HCT116 (cell line): ENCODE results near the gene MT2A. TPM values are rescaled to one million over a fixed set of nuclear protein-coding genes. Genes with fewer than 3 reads are reported as not detected.
A peak's percentile ranks its signal among the peaks of the same experiment; 100 is the strongest.

Experiments
- ATAC-seq: fragments of 200-7000 bp; cut with Tn5 transposase; 2 replicates; pipeline ENCODE4 v1.9.1; 2020; ENCODE audit warnings: mild to moderate bottlenecking, moderate library complexity
- Bru-seq: library from RNA; stranded (reverse); fragments of 400-500 nt; gene quantifications from one replicate; lab custom pipeline; 2021; lab: Mats Ljungman, UMichigan
- BruChase-seq, 2 experiments: library from RNA; stranded (reverse); fragments of 400-500 nt; gene quantifications; one replicate each; lab custom pipeline; 2021; lab: Mats Ljungman, UMichigan
- BruUV-seq: library from RNA; stranded (reverse); fragments of 400-500 nt; replicated peaks from 2 replicates; lab custom pipeline; 2021; lab: Mats Ljungman, UMichigan
- CTCF ChIA-PET: fragments of 300-600 bp; sonication (Branson Sonifier 250); formaldehyde crosslinking; loops from one replicate; lab custom pipeline; 2021; ENCODE audit warnings: antibody characterized with exemption; lab: Charles Lee
- POLR2A ChIA-PET: fragments of 300-600, 350-600 bp; sonication (Branson Sonifier 250); formaldehyde crosslinking; loops from one replicate; lab custom pipeline; 2021; ENCODE audit warnings: antibody characterized with exemption; lab: Charles Lee
- RAD21 ChIA-PET, 2 experiments: fragments of 300-600 bp; sonication (Branson Sonifier 250); formaldehyde crosslinking; loops; one replicate each; lab custom pipeline; 2023; ENCODE audit warnings: low total read pairs in 2 of 2; ENCODE audit not compliant: uncharacterized antibody in 2 of 2, unreplicated experiment in 2 of 2, low non-redundant PET in 1 of 2; lab: Charles Lee
- DNase-seq: peaks from one replicate; pipeline ENCODE4 v3.0.0-alpha.2; 2010; ENCODE audit warnings: low read depth, low spot score
- H2AFZ ChIP-seq: fragments of 200-600 bp; shearing (Covaris generic), sonication (generic); 2 replicates; pipeline ENCODE4 v1.6.1; 2017; ENCODE audit warnings: low read depth, mixed run types, mixed read lengths, antibody characterized with exemption, low read length; ENCODE audit not compliant: poor library complexity, severe bottlenecking
- H3K27ac ChIP-seq: 2 replicates; pipeline ENCODE4 v1.5.1; 2012; ENCODE audit warnings: low read depth, low read length
- H3K27me3 ChIP-seq: fragments of 200-600 bp; sonication (generic); 2 replicates; pipeline ENCODE4 v1.6.1; 2016; ENCODE audit warnings: mixed run types, low read length, mixed read lengths; ENCODE audit not compliant: insufficient read depth
- H3K36me3 ChIP-seq, 2 experiments: fragments of 200-500 bp in 1 of 2; fragments of 200-600 bp in 1 of 2; sonication (Bioruptor generic) in 1 of 2; sonication (generic) in 1 of 2; 2 replicates each; pipeline versions ENCODE4 v1.5.1 to v1.6.1; 2014 to 2016; ENCODE audit warnings: low read length in 2 of 2, inconsistent platforms in 1 of 2, mixed read lengths in 1 of 2, mixed run types in 1 of 2; ENCODE audit not compliant: insufficient read depth in 2 of 2, control insufficient read depth in 1 of 2
- H3K4me1 ChIP-seq, 2 experiments: fragments of 200-600 bp in 1 of 2; sonication (generic) in 1 of 2; 2 replicates each; pipeline versions ENCODE4 v1.5.1 to v1.6.1; 2012 to 2017; ENCODE audit warnings: low read length in 2 of 2, inconsistent platforms in 1 of 2, mild to moderate bottlenecking in 1 of 2, mixed read lengths in 1 of 2, mixed run types in 1 of 2, moderate library complexity in 1 of 2; ENCODE audit not compliant: insufficient read depth in 2 of 2, control insufficient read depth in 1 of 2
- H3K4me2 ChIP-seq: fragments of 200-600 bp; sonication (generic); 2 replicates; pipeline ENCODE4 v1.6.1; 2017; ENCODE audit warnings: mixed run types, low read length, mixed read lengths
- H3K4me3 ChIP-seq, 2 experiments: fragments of 200-600 bp in 1 of 2; sonication (generic) in 1 of 2; replicated peaks in 1 of 2; 2 replicates each; pipeline ENCODE4 v1.5.1; 2011 to 2016; ENCODE audit warnings: low read length in 2 of 2, control low read depth in 1 of 2, low read depth in 1 of 2, mild to moderate bottlenecking in 1 of 2, mixed read lengths in 1 of 2, mixed run types in 1 of 2
- H3K79me2 ChIP-seq: fragments of 200-600 bp; sonication (generic); 2 replicates; pipeline ENCODE4 v1.6.1; 2017; ENCODE audit warnings: mild to moderate bottlenecking, mixed run types, low read length, moderate library complexity, mixed read lengths; ENCODE audit not compliant: insufficient read depth
- H3K9ac ChIP-seq: fragments of 200-600 bp; sonication (generic); 2 replicates; pipeline ENCODE4 v1.6.1; 2016; ENCODE audit warnings: low read length, mixed read lengths
- H3K9me2 ChIP-seq: fragments of 200-600 bp; sonication (generic), shearing (Covaris generic); 2 replicates; pipeline ENCODE4 v1.6.1; 2017; ENCODE audit warnings: mixed run types, mild to moderate bottlenecking, moderate library complexity; ENCODE audit not compliant: insufficient read depth
- H3K9me3 ChIP-seq, 2 experiments: fragments of 200-500 bp in 1 of 2; fragments of 200-600 bp in 1 of 2; sonication (Bioruptor generic) in 1 of 2; sonication (generic) in 1 of 2; 2 replicates each; pipeline ENCODE4 v1.6.1; 2014 to 2017; ENCODE audit warnings: low read length in 2 of 2, mixed read lengths in 2 of 2, inconsistent platforms in 1 of 2, low read depth in 1 of 2, mild to moderate bottlenecking in 1 of 2, mixed run types in 1 of 2, moderate library complexity in 1 of 2; ENCODE audit not compliant: control insufficient read depth in 1 of 2, insufficient read depth in 1 of 2
- H4K20me1 ChIP-seq: fragments of 200-600 bp; sonication (generic), shearing (Covaris generic); 2 replicates; pipeline ENCODE4 v1.6.1; 2017; ENCODE audit warnings: mixed run types, mild to moderate bottlenecking, moderate library complexity; ENCODE audit not compliant: insufficient read depth
- POLR2A ChIP-seq: IDR thresholded peaks from 2 replicates; pipeline ENCODE4 v1.7.0; 2011; ENCODE audit warnings: borderline replicate concordance; ENCODE audit not compliant: insufficient read depth, insufficient read length; ENCODE audit errors: extremely low read depth
- POLR2AphosphoS5 ChIP-seq: IDR thresholded peaks from 2 replicates; pipeline ENCODE4 v1.6.1; 2011; ENCODE audit warnings: mild to moderate bottlenecking, low read depth, low read length, moderate library complexity
- TCF7L2 ChIP-seq: IDR thresholded peaks from 2 replicates; pipeline ENCODE4 v1.7.0; 2011; ENCODE audit warnings: borderline replicate concordance, inconsistent platforms; ENCODE audit not compliant: insufficient read depth, insufficient read length; ENCODE audit errors: extremely low read depth
- ZFX ChIP-seq: fragments of 450-650 bp; IDR thresholded peaks from 2 replicates; pipeline ENCODE4 v1.6.1; 2017
- intact Hi-C: fragments of 100-400 bp; cut with micrococcal nuclease; formaldehyde crosslinking; loops from 2 replicates; pipeline ENCODE4 v1.10.0; 2022
- long read RNA-seq: library from polyadenylated mRNA; unstranded; transcript quantifications from one replicate; pipeline ENCODE4 v2.0.0, GENCODE V29; 2021; ENCODE audit not compliant: unreplicated experiment
- polyA plus RNA-seq: library from polyadenylated mRNA; unstranded; fragments of >200 nt; gene quantifications from 2 replicates; pipeline ENCODE4 v1.2.1, GENCODE V29; 2012; ENCODE audit warnings: missing spikeins
- total RNA-seq: library from RNA; stranded (reverse); gene quantifications from one replicate; pipeline ENCODE4 v1.2.1, GENCODE V29; 2021; ENCODE audit not compliant: unreplicated experiment
- TF ChIP-seq, protein P1 (sequence below): IDR thresholded peaks from 2 replicates; pipeline ENCODE4 v1.6.1; 2011; ENCODE audit warnings: mild to moderate bottlenecking, low read length, moderate library complexity; ENCODE audit not compliant: insufficient replicate concordance; ENCODE audit errors: extremely low read depth
- TF ChIP-seq, protein P2 (sequence below): IDR thresholded peaks from 2 replicates; pipeline ENCODE4 v1.6.1; 2012; ENCODE audit warnings: low read depth

The MT2A gene
- total RNA-seq (710 TPM), Bru-seq, nascent RNA (percentile 100 among the genes with signal in this experiment), BruChase-seq, experiment 1, labeled RNA remaining after a 6-hour chase (percentile 100 among the genes with signal in this experiment), BruChase-seq, experiment 2, labeled RNA remaining after a 2-hour chase (percentile 99 among the genes with signal in this experiment)
- polyA plus RNA-seq: 2,621 and 2,940 TPM in 2 replicates
- long read RNA-seq, transcript MT2A-203 (1 exons, 903 nt): minor isoform, 32 of 197 reads
- long read RNA-seq, transcript MT2A-201 (3 exons, 786 nt): major isoform, 162 of 197 reads
- long read RNA-seq, partial matches to known transcripts: 0 of 197 reads
- long read RNA-seq, other reads (novel, unspliced or antisense): 1 of 197 reads

DNA sequence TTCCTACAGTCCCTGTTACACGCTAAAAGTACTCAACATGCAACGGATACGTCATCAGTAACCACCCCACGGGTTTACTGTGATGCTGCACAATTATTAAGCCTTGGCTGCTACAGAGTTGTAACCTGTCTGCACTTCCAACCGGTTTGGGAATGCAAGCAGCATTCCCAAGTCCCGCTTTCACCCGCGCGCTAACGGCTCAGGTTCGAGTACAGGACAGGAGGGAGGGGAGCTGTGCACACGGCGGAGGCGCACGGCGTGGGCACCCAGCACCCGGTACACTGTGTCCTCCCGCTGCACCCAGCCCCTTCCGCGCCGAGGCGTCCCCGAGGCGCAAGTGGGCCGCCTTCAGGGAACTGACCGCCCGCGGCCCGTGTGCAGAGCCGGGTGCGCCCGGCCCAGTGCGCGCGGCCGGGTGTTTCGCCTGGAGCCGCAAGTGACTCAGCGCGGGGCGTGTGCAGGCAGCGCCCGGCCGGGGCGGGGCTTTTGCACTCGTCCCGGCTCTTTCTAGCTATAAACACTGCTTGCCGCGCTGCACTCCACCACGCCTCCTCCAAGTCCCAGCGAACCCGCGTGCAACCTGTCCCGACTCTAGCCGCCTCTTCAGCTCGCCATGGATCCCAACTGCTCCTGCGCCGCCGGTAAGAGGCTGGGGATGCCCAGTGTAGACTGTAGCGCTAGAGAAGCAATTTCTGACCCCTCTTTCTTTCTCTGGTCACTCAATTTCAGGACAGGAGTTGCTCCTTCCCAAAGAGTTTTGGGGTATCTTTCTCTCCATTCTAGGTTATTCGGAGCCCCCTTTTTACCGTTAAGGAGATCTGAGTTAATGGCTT lies at the start of gene MT2A:
TSS of gene MT2A (plus strand) at position 542 of the 833 bp plus-strand sequence. CDS start at position 614, 72 bp downstream.
- no peaks in the 10 kb centered on the region for H3K9me3 ChIP-seq
- ChIA-PET RAD21 (interaction anchor here (0.6 to 2.0 kb wide), 4 partner anchors 8 to 19 kb away, joined by 3 to 7 read pairs (median 4); partner anchors contain the start of gene MT1E (in 2 of the 2)), POLR2A (interaction anchor here (0.7 to 16.1 kb wide), 13 partner anchors 8 to 134 kb away, joined by 3 to 344 read pairs (median 3); partner anchors contain the start of genes MT1E and MT1F), CTCF (interaction anchor here (0.9 to 1.1 kb wide), 5 partner anchors 8 to 252 kb away, joined by 3 to 8 read pairs (median 4); no protein-coding TSS in a partner anchor)
- no peaks in the 10 kb centered on the region for H3K36me3 ChIP-seq
- no peaks in the 10 kb centered on the region for H3K27me3 ChIP-seq
- peaks cover 64 to 86% of the 10 kb centered on the region in 2 experiments for H3K4me1 ChIP-seq
- H3K9ac ChIP-seq: peak within 1 kb of the TSS; percentile 91
- ATAC-seq (peak; percentile 71), DNase-seq (peak; percentile 95)
- H3K9me2 ChIP-seq: no peaks in the 10 kb centered on the region
- H2AFZ ChIP-seq: no peak within 1 kb of the TSS
- BruUV-seq: no TSS peak
- no peaks in the 10 kb centered on the region for H4K20me1 ChIP-seq
- H3K4me2 ChIP-seq: peak within 1 kb of the TSS; percentile 95
- H3K79me2 ChIP-seq: peaks cover 14% of the 10 kb centered on the region
- intact Hi-C loops: loop anchor here (1.0 to 2.0 kb wide), 2 partner anchors 17 to 75 kb away; partner anchors contain the start of genes MT1E and MT1X
- H3K27ac ChIP-seq: peak within 1 kb of the TSS; percentile 96
- TF ChIP-seq, protein P1, sequence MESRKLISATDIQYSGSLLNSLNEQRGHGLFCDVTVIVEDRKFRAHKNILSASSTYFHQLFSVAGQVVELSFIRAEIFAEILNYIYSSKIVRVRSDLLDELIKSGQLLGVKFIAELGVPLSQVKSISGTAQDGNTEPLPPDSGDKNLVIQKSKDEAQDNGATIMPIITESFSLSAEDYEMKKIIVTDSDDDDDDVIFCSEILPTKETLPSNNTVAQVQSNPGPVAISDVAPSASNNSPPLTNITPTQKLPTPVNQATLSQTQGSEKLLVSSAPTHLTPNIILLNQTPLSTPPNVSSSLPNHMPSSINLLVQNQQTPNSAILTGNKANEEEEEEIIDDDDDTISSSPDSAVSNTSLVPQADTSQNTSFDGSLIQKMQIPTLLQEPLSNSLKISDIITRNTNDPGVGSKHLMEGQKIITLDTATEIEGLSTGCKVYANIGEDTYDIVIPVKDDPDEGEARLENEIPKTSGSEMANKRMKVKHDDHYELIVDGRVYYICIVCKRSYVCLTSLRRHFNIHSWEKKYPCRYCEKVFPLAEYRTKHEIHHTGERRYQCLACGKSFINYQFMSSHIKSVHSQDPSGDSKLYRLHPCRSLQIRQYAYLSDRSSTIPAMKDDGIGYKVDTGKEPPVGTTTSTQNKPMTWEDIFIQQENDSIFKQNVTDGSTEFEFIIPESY: peak; percentile 28
- TF ChIP-seq POLR2A (peak; percentile 95), POLR2AphosphoS5 (peak; percentile 100), TCF7L2 (peak; percentile 60), ZFX (peak; percentile 37; the same call in 1 of the 2 replicates)
- TF ChIP-seq, protein P2, sequence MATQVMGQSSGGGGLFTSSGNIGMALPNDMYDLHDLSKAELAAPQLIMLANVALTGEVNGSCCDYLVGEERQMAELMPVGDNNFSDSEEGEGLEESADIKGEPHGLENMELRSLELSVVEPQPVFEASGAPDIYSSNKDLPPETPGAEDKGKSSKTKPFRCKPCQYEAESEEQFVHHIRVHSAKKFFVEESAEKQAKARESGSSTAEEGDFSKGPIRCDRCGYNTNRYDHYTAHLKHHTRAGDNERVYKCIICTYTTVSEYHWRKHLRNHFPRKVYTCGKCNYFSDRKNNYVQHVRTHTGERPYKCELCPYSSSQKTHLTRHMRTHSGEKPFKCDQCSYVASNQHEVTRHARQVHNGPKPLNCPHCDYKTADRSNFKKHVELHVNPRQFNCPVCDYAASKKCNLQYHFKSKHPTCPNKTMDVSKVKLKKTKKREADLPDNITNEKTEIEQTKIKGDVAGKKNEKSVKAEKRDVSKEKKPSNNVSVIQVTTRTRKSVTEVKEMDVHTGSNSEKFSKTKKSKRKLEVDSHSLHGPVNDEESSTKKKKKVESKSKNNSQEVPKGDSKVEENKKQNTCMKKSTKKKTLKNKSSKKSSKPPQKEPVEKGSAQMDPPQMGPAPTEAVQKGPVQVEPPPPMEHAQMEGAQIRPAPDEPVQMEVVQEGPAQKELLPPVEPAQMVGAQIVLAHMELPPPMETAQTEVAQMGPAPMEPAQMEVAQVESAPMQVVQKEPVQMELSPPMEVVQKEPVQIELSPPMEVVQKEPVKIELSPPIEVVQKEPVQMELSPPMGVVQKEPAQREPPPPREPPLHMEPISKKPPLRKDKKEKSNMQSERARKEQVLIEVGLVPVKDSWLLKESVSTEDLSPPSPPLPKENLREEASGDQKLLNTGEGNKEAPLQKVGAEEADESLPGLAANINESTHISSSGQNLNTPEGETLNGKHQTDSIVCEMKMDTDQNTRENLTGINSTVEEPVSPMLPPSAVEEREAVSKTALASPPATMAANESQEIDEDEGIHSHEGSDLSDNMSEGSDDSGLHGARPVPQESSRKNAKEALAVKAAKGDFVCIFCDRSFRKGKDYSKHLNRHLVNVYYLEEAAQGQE: no peak
- H3K4me3 ChIP-seq: peak within 1 kb of the TSS; percentile 63 to 85
